GM19239 (cell line): ENCODE data around the gene CTRB1.
"Not testable (repeated sequence)": the region's sequence is repeated elsewhere in the genome, so short reads cannot be mapped to it uniquely, and the experiment has no call there.

Experiments
- DNase-seq: peaks from one replicate; pipeline ENCODE4 v3.0.0; 2011; ENCODE audit warnings: low spot score; ENCODE audit not compliant: insufficient read length
- FAIRE-seq: peaks from 2 replicates; lab custom pipeline; 2011; peaks lifted over from hg19 to GRCh38; lab: Jason Lieb, UNC

Gene CTRB1

GRCh38 chr16:75238132-75238852, 19.5 kb downstream of the CTRB1 start:
- no peak for DNase-seq
- FAIRE-seq: no peak

DNA sequence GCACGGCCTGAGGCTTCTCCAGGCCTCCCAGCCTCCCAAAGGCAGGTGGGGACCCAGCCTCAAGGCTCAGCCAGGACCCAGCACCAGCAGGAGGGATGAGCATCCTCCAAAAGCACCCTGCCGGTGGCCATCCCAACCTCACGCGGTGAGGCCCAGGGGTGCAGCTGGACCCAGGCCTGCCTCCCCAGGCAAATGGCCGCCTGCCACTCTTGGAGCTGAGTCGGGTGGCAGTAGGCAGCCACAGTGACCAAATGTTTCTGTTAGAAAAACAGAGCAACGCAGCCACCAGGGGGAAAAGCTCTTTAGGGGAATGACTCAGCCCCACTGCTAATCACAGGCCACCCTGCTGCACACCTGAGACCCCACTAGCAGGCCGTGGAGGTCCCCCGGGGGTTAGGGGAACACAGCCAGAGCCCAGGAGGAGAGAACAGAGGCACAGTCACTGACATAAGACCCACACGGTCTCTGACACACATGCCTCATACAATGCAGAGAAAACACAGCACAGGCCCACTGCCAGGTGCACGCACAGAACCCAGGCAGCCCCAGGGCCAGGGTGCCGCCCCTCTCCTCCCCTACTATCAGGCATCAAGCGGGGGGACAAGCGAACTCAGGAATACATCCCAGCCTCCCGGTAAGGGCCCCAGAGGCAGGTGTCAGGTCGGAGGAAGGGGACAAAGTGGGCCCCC, 20.2 kb downstream of the CTRB1 start:
- no peak for FAIRE-seq

GRCh38 chr16:75239542-75240122, 20.8 kb downstream of the CTRB1 start:
- FAIRE-seq (no peak), DNase-seq (no peak)

More for the DNA sequence above, 20.2 kb downstream of the CTRB1 start:
- no peak for DNase-seq

DNA sequence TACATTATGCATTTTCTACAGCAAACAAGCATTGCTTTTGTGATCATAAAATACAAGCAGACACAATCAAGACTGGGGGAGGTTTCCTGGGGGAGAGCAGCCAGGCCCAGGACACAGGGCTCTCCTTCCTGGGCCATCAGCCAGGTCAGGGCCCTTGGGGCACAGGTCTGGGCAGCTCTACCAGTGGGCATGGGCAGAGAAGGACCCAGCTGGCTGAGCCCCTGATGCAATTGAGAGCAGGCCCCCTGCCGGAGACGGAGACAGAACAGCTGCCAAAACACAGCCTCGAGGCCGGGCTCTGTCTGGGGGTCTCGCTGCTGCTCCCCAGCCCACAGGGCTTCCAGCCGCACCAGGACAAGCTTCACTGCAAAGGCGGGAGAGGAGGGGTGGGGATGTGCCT, 21.8 kb downstream of the CTRB1 start:
- FAIRE-seq, DNase-seq: not testable (repeated sequence)

GRCh38 chr16:75241412-75241811, 22.6 kb downstream of the CTRB1 start:
- DNase-seq (no peak), FAIRE-seq (no peak)

GRCh38 chr16:75241955-75242354, 23.2 kb downstream of the CTRB1 start:
- no peak for DNase-seq
- FAIRE-seq: no peak

- FAIRE-seq, DNase-seq: not testable (repeated sequence)
Measured at GRCh38 chr16:75242436-75243078, 23.8 kb downstream of the CTRB1 start.

- no peak for DNase-seq
- FAIRE-seq: no peak
Measured at GRCh38 chr16:75243667-75244224, 25.0 kb downstream of the CTRB1 start.

- no peak for DNase-seq
Measured at GRCh38 chr16:75244225-75244809, 25.5 kb downstream of the CTRB1 start.

GRCh38 chr16:75244844-75245758, 26.3 kb downstream of the CTRB1 start:
- DNase-seq: no peak
- FAIRE-seq: peak; percentile 64

More at GRCh38 chr16:75244225-75244809, 25.5 kb downstream of the CTRB1 start:
- no peak for FAIRE-seq

DNA sequence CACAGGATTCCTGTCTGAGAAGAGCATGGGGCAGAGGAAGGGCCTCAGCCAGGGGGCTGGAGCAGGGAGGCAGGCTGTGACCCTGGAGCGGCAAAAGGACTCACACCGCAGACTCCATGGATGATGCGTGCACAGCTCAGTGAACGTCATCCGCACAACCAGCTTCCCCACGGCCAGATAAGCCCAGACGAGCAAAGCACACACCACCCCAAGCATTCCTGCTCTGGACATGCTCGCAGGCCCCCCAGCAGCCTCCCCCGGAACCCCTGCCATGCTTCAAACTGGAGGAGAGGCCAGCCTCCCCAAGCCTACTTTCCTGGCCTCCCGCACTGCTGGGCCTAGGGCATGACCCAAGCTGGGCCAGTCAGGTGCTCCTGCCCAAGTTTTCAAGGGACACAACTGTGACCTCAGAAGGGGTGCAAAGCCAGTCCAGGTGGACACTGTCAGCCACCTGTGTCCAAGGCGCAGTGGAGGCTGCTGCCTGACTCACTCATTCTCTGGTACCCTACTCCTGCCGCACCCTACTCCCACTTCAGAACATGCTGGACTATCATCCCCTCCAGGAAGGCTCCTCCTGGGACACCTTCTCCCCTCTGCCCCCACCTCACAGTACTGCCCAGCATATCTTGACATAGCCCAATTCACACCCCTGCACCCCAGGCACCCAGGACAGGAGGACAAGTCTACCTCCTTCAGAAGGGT, 27.9 kb downstream of the CTRB1 start:
- FAIRE-seq: no peak
- no peak for DNase-seq

- FAIRE-seq (no peak), DNase-seq (no peak)
Measured at GRCh38 chr16:75247249-75247648, 28.5 kb downstream of the CTRB1 start.

DNA sequence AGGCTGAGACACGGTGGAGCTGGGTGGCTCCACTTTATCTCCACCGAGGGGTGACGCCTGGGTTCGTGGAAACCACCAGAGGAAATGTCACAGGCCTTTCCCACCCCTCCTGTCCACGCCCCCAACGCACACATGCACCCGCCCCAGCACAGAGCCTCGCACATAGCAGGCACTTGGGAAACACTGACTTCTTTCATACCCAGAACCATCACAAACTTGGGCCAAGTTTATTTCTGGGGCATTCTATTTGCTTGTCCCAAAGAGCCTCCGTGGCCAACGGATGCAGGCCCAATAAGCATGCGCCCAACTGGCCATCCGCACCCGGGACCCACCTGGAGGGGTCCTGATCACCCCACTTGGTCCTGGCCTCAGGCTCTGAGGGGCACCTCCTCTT, 29.4 kb downstream of the CTRB1 start:
- no peak for DNase-seq
- FAIRE-seq: no peak

GRCh38 chr16:75248536-75249380, 30.0 kb downstream of the CTRB1 start:
- DNase-seq (no peak), FAIRE-seq (no peak)

DNA sequence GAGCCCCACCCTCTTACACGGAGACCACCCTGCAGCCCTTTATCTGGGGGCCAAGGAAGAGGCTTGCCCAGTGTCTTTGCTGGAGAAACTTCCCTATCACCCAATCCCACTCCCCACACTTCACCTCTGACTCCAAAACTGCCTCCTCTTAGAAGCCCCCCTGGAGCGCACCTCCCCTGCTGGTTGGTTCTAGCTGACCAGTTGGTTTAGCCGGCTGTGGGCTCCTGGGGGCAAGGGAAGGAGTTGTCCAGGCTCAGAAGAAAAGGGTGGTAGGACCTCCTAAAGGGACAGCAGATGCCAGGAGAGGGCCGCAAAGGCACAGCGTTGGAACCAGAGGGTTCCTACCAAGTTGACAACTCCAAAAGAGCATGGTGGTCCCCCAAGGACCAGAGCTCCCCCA, 30.7 kb downstream of the CTRB1 start:
- DNase-seq (no peak), FAIRE-seq (no peak)

GRCh38 chr16:75250089-75250808, 31.5 kb downstream of the CTRB1 start:
- DNase-seq: no peak
- FAIRE-seq: no peak

GRCh38 chr16:75250809-75251279, 32.1 kb downstream of the CTRB1 start:
- FAIRE-seq (no peak), DNase-seq (peak; percentile 88)
